Activated CD8-positive, alpha-beta memory T cell treated with anti-CD3 and anti-CD28 coated beads, Interleukin-2, amount 10 ng/mL, durations not matched to agents 7 days and 5 days (primary cell): ENCODE data around the gene DUSP2. TPM values are rescaled to one million over a fixed set of nuclear protein-coding genes. Genes with fewer than 3 reads are reported as not detected.

Experiments used
- total RNA-seq, 2 experiments: library from RNA; stranded (reverse); gene quantifications; one replicate each; pipeline ENCODE4 v1.2.3, GENCODE V29; 2021

The DUSP2 gene
- total RNA-seq, 2 experiments from 2014 or later, result 32.0 to 53.6 TPM

Other genes with a start within 250 kb of the DUSP2 start
- gene ANKRD36C, start 153.6 kb downstream of the DUSP2 start, total RNA-seq, result 100 to 1,000 TPM in 1 of 2 experiments, 10 to 100 TPM in 1; 58.8 to 132 TPM
- 10 to 100 TPM; 19.6 to 26.7 TPM for gene GPAT2, start 110.5 kb downstream of the DUSP2 start, total RNA-seq
- gene ADRA2B, start 28.9 kb downstream of the DUSP2 start, total RNA-seq, result under 1 TPM; 0.09 to 0.15 TPM
- 1 to 10 TPM; 1.9 to 6.4 TPM for gene ASTL, start 6.9 kb downstream of the DUSP2 start, total RNA-seq
- 100 to 1,000 TPM; 131 to 180 TPM for gene STARD7, start 63.4 kb upstream of the DUSP2 start, total RNA-seq
- gene TMEM127, start 120.6 kb upstream of the DUSP2 start, total RNA-seq, result 10 to 100 TPM; 32.7 to 36.9 TPM
- 10 to 100 TPM; 67.0 to 76.8 TPM for gene CIAO1, start 120.8 kb upstream of the DUSP2 start, total RNA-seq
- 100 to 1,000 TPM; 170 to 182 TPM for gene SNRNP200, start 160.1 kb upstream of the DUSP2 start, total RNA-seq
- 10 to 100 TPM; 53.2 to 56.9 TPM for gene ITPRIPL1, start 179.9 kb upstream of the DUSP2 start, total RNA-seq
- 100 to 1,000 TPM; 115 to 117 TPM for gene NCAPH, start 190.3 kb upstream of the DUSP2 start, total RNA-seq